Hepatocyte (in vitro differentiated cells): ENCODE data around the gene ANKRD30A. TPM values are rescaled to one million over a fixed set of nuclear protein-coding genes. Genes with fewer than 3 reads are reported as not detected.

ENCODE experiments used
- DNase-seq: peaks from one replicate; pipeline ENCODE4 v3.0.0-alpha.2; 2016; ENCODE audit warnings: low spot score
- H2AFZ ChIP-seq: fragments of 200-600 bp; sonication (generic); 2 replicates; pipeline ENCODE4 v1.6.0; 2016; ENCODE audit warnings: antibody characterized with exemption, mild to moderate bottlenecking
- H3K27ac ChIP-seq: fragments of 200-600 bp; sonication (generic); 2 replicates; pipeline ENCODE4 v1.5.1; 2016; ENCODE audit warnings: mild to moderate bottlenecking
- H3K27me3 ChIP-seq: fragments of 200-600 bp; sonication (generic); 2 replicates; pipeline ENCODE4 v1.6.1; 2016
- H3K36me3 ChIP-seq: fragments of 200-600 bp; sonication (generic); replicated peaks from 2 replicates; pipeline ENCODE4 v1.5.1; 2016; ENCODE audit warnings: low read depth; ENCODE audit not compliant: insufficient read depth
- H3K4me1 ChIP-seq: fragments of 200-600 bp; sonication (generic); 2 replicates; pipeline ENCODE4 v1.5.1; 2016; ENCODE audit warnings: mild to moderate bottlenecking, moderate library complexity; ENCODE audit not compliant: insufficient read depth
- H3K4me2 ChIP-seq: fragments of 200-600 bp; sonication (generic); 2 replicates; pipeline ENCODE4 v1.6.0; 2016
- H3K4me3 ChIP-seq: fragments of 200-600 bp; sonication (generic); 2 replicates; pipeline ENCODE4 v1.5.1; 2016; ENCODE audit warnings: mild to moderate bottlenecking
- H3K79me2 ChIP-seq: fragments of 200-600 bp; sonication (generic); 2 replicates; pipeline ENCODE4 v1.6.0; 2017; ENCODE audit warnings: mild to moderate bottlenecking
- H3K9me2 ChIP-seq: fragments of 200-600 bp; sonication (generic); replicated peaks from 2 replicates; pipeline ENCODE4 v1.6.0; 2017; ENCODE audit warnings: mild to moderate bottlenecking; ENCODE audit not compliant: insufficient read depth
- H3K9me3 ChIP-seq: fragments of 200-600 bp; sonication (generic); 2 replicates; pipeline ENCODE4 v1.5.1; 2016; ENCODE audit warnings: low read depth, mild to moderate bottlenecking
- H4K20me1 ChIP-seq: fragments of 200-600 bp; sonication (generic); 2 replicates; pipeline ENCODE4 v1.6.0; 2016; ENCODE audit warnings: mild to moderate bottlenecking; ENCODE audit not compliant: insufficient read depth, poor library complexity, severe bottlenecking
- EZH2 ChIP-seq: fragments of 200-600 bp; sonication (generic); IDR thresholded peaks from 2 replicates; pipeline ENCODE4 v1.6.1; 2016; ENCODE audit warnings: antibody characterized with exemption, mild to moderate bottlenecking, borderline replicate concordance
- EZH2phosphoT487 ChIP-seq: fragments of 200-600 bp; sonication (generic); IDR thresholded peaks from one replicate; pipeline ENCODE4 v1.6.1; 2018; ENCODE audit warnings: antibody characterized with exemption, mild to moderate bottlenecking, low read depth, moderate library complexity; ENCODE audit not compliant: unreplicated experiment, severe bottlenecking
- WGBS: methylation state at CpG from one replicate; pipeline ENCODE4 v1.1.6; 2016; ENCODE audit warnings: low lambda C conversion rate; ENCODE audit errors: missing lambda C conversion rate; 5-methylcytosine and 5-hydroxymethylcytosine counted together
- polyA plus RNA-seq: library from polyadenylated mRNA; unstranded; fragments of >200 nt; fragmentation: Nextera tagmentation; extraction: Ambion mirVana; gene quantifications from 2 replicates; pipeline ENCODE4 v1.2.1, GENCODE V29; 2016
- total RNA-seq: library from RNA; depleted of rRNA; stranded (reverse); fragments of >200 nt; gene quantifications from 2 replicates; pipeline ENCODE4 v1.2.3, GENCODE V29; 2014
- TF ChIP-seq, protein P1 (sequence below): fragments of 200-600 bp; sonication (generic); IDR thresholded peaks from 2 replicates; pipeline ENCODE4 v1.5.1; 2016; ENCODE audit warnings: antibody characterized with exemption, mild to moderate bottlenecking; ENCODE audit not compliant: poor library complexity

The ANKRD30A gene
- total and polyA plus RNA-seq, 2 experiments from 2014 or later, result not detected

DNA sequence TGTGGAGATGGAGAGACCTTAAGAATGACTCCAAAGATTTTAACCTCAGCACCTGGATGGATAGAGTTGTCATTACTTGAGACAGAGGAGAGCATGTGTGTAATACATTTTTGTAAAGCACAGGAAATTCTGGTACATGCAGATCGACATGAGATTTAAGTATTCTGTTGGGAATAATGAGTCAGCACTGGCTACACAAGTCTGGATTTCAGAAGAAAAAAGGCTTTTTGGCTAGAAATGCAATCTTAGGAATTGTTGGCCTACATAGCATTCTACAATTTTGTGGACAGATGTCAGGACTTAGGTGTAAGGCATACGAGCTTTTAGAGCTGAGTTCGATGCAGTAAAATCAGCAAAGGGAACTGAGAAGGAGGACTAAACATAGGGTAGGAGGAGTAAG, 24.1 kb upstream of the ANKRD30A start:
- no peak for DNase-seq
- H3K79me2 ChIP-seq, result no peaks in the 10 kb centered on the region
- H3K36me3 ChIP-seq, result no peaks in the 10 kb centered on the region
- H2AFZ ChIP-seq, result no peak overlapping the region
- no peak overlapping the region for H3K27ac ChIP-seq
- H3K27me3 ChIP-seq, result no peaks in the 10 kb centered on the region
- no peaks in the 10 kb centered on the region for H3K9me2 ChIP-seq
- H3K4me2 ChIP-seq, result no peak overlapping the region
- no peak overlapping the region for H3K4me3 ChIP-seq
- no peak for TF ChIP-seq EZH2phosphoT487
- TF ChIP-seq EZH2, result no peak
- TF ChIP-seq, protein P1, sequence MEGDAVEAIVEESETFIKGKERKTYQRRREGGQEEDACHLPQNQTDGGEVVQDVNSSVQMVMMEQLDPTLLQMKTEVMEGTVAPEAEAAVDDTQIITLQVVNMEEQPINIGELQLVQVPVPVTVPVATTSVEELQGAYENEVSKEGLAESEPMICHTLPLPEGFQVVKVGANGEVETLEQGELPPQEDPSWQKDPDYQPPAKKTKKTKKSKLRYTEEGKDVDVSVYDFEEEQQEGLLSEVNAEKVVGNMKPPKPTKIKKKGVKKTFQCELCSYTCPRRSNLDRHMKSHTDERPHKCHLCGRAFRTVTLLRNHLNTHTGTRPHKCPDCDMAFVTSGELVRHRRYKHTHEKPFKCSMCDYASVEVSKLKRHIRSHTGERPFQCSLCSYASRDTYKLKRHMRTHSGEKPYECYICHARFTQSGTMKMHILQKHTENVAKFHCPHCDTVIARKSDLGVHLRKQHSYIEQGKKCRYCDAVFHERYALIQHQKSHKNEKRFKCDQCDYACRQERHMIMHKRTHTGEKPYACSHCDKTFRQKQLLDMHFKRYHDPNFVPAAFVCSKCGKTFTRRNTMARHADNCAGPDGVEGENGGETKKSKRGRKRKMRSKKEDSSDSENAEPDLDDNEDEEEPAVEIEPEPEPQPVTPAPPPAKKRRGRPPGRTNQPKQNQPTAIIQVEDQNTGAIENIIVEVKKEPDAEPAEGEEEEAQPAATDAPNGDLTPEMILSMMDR, result no peak
- H4K20me1 ChIP-seq, result no peaks in the 10 kb centered on the region
- H3K9me3 ChIP-seq, result peaks cover 6% of the 10 kb centered on the region
- WGBS, result 61% methylated on average over 3 of the region's 3 CpGs
- no peaks in the 10 kb centered on the region for H3K4me1 ChIP-seq

DNA sequence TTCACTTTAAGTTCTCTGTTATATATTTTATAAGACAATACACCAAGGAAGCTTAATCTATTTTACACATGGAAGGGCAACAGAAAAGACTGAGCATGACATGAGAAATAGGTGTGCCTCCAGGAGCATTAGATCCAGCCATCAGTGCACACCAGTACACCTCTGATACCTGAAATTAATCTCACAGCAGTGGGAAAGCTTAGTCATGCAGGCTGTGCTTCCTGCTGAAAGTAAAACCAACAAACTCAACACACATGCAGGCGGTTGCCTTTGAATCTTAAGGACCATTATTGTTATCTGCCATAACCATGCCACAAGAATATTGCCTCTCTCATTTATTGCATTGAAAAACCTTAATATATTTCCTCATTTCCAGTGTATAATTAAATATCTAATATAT, 16.4 kb upstream of the ANKRD30A start:
- Histone ChIP-seq H3K79me2 (no peaks in the 10 kb centered on the region), H3K9me3 (peaks cover 6% of the 10 kb centered on the region), H3K36me3 (no peaks in the 10 kb centered on the region), H3K4me3 (no peak overlapping the region), H2AFZ (no peak overlapping the region), H3K27me3 (no peaks in the 10 kb centered on the region), H3K4me2 (no peak overlapping the region), H3K4me1 (no peaks in the 10 kb centered on the region), H3K9me2 (no peaks in the 10 kb centered on the region), H3K27ac (no peak overlapping the region), H4K20me1 (no peaks in the 10 kb centered on the region)
- DNase-seq, result no peak
- 24% methylated on average over 1 of the region's 1 CpG for WGBS
- TF ChIP-seq, protein P1, result no peak
- no peak for TF ChIP-seq EZH2phosphoT487
- TF ChIP-seq EZH2, result no peak

DNA sequence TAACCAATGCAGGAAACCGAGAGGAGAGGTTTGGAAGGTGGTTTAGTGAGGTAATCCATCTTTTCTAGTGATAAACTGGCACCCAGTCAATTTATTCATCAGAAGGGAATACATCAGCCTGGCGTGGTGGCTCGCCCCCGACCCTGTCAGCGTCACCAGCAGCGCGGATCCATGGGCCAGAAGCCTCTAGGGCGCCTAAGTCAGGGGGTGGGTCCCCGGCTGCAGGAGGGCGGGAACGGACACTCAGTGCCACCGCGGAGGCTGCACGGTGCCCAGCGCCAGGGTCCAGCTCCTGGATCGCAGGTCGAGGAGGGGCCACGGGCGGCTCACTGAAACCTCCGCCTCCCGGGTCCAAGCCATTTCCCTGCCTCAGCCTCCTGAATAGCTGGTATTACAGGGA, 866 bp upstream of the ANKRD30A start:
- no peaks in the 10 kb centered on the region for H3K79me2 ChIP-seq
- no peaks in the 10 kb centered on the region for H4K20me1 ChIP-seq
- no peaks in the 10 kb centered on the region for H3K27me3 ChIP-seq
- H3K9me3 ChIP-seq, result no peaks in the 10 kb centered on the region
- no peaks in the 10 kb centered on the region for H3K4me1 ChIP-seq
- TF ChIP-seq, protein P1, result no peak
- no peak for TF ChIP-seq EZH2
- TF ChIP-seq EZH2phosphoT487, result no peak
- no peak overlapping the region for H3K27ac ChIP-seq
- DNase-seq, result no peak
- H3K4me3 ChIP-seq, result no peak overlapping the region
- H3K9me2 ChIP-seq, result no peaks in the 10 kb centered on the region
- no peak overlapping the region for H3K4me2 ChIP-seq
- H2AFZ ChIP-seq, result no peak overlapping the region
- H3K36me3 ChIP-seq, result no peaks in the 10 kb centered on the region
- 92% methylated on average over 21 of the region's 21 CpGs for whole genome bisulfite sequencing

DNA sequence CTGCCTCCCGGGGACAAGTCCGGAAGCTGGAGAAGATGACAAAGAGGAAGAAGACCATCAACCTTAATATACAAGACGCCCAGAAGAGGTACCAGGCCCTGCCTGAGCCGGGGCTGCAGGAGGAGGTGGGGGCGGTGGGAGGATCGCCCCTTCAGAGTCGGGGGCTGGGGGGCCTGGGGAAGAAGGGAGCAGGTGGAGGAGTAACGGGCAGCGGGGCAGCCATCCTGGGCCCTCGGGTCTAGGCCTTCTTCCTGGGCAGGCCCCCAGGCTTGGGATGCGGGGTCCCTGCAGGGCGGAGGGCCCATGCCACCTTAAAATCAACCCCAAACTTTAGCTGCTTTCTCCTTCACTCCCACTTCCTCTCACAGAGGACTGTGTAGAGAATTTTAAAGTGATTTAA, 523 bp downstream of the ANKRD30A start:
- Histone ChIP-seq H3K27me3 (no peaks in the 10 kb centered on the region), H3K36me3 (no peaks in the 10 kb centered on the region), H3K9me2 (no peaks in the 10 kb centered on the region), H3K79me2 (no peaks in the 10 kb centered on the region), H2AFZ (no peak overlapping the region), H3K9me3 (no peaks in the 10 kb centered on the region), H4K20me1 (no peaks in the 10 kb centered on the region), H3K4me1 (no peaks in the 10 kb centered on the region), H3K4me2 (no peak overlapping the region), H3K27ac (no peak overlapping the region), H3K4me3 (no peak overlapping the region)
- TF ChIP-seq EZH2, result no peak
- TF ChIP-seq, protein P1, result no peak
- TF ChIP-seq EZH2phosphoT487, result no peak
- 90% methylated on average over 12 of the region's 12 CpGs for WGBS
- no peak for DNase-seq
